ENCODE measurements around the gene CSNK1D.

Gene CSNK1D

DNA sequence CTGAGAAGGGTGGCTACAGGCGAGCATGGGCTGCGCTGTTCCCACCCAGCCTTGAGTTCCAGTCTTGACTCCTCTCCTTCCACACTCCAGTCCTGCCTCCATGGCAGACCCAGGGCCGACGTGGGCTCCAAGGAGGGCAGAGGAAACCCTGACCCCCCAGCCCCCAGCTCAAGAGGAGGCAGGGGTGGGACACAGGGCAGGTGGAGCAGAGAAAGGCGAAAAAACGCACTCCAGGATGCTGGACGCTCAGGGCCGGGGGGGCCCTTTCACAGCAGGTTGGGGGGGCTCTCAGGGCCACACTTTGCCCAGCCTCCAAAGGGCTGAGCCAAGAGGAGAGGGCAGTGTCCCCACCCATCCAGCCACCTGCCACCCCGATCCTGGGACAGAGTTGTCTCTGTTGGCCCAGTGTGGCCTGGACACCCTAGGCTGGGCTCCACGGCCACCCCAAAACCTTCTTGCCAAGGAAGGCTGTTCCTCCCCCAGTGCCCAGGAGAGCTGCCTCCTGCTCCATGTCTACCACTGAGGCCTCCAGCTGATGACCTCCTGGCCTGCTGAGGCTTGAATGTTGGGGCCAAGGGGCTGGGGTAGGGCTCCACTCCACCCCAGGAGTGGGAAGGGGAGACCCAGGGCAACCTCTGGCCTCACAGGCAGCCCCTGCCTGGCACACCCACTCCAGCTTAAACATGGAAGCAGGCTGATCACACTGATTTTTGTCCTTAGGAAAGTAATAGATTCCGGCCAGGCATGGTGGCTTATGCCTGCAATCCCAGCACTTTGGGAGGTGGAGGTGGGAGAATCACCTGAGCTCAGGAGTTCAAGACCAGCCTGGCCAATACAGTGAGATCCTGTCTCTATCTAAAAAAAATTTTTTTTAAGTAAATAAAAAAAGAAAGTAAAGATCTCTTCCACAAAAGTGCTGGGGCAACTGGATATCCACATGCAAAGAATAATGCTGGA, 53.5 kb downstream of the CSNK1D start:
- Histone ChIP-seq H3K9ac (ENCODE audit: low read length) (no peak overlapping the region), H3K27ac (ENCODE audit: low read depth, low read length) (no peak overlapping the region), H3K36me3 (ENCODE audit: control insufficient read depth, insufficient read depth, low read length) (no peaks in the 10 kb centered on the region), H3K27me3 (ENCODE audit: control insufficient read depth, insufficient read depth, low read length) (no peaks in the 10 kb centered on the region; the same call in 1 of the 2 replicates), H3K9me3 (ENCODE audit: control insufficient read depth, insufficient read depth, low read depth, low read length) (no peaks in the 10 kb centered on the region), H3K4me3 (ENCODE audit: low read depth, low read length) (no peak overlapping the region), H3K4me1 (ENCODE audit: control insufficient read depth, insufficient read depth, low read length) (peaks cover 7% of the 10 kb centered on the region; the same call in 1 of the 2 replicates)

DNA sequence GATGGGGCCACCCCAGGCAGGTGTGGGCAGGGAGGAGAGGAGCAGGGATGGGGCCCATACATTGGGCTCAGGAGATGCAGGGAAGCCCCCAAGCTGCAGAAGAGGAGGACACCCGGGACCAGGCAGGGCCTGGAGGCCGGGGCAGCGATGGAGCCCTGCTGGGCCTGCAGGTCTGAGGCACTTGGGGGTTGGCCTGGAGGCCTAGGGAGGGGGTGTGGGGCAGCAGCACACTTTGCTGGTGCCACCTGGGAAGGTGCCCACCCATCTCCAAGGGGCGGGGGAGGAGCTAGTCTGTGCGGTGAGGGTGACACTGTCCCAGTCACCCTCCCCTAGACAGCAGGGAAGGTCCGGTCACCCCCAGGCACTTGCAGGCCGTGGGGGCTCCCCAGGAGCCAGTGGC, 54.4 kb downstream of the CSNK1D start:
- Histone ChIP-seq H3K9me3 (ENCODE audit: control insufficient read depth, insufficient read depth, low read depth, low read length) (no peaks in the 10 kb centered on the region), H3K4me3 (ENCODE audit: low read depth, low read length) (no peak overlapping the region), H3K27ac (ENCODE audit: low read depth, low read length) (no peak overlapping the region), H3K36me3 (ENCODE audit: control insufficient read depth, insufficient read depth, low read length) (no peaks in the 10 kb centered on the region), H3K4me1 (ENCODE audit: control insufficient read depth, insufficient read depth, low read length) (peaks cover 7% of the 10 kb centered on the region; the same call in 1 of the 2 replicates), H3K27me3 (ENCODE audit: control insufficient read depth, insufficient read depth, low read length) (peaks cover 3% of the 10 kb centered on the region), H3K9ac (ENCODE audit: low read length) (no peak overlapping the region)

DNA sequence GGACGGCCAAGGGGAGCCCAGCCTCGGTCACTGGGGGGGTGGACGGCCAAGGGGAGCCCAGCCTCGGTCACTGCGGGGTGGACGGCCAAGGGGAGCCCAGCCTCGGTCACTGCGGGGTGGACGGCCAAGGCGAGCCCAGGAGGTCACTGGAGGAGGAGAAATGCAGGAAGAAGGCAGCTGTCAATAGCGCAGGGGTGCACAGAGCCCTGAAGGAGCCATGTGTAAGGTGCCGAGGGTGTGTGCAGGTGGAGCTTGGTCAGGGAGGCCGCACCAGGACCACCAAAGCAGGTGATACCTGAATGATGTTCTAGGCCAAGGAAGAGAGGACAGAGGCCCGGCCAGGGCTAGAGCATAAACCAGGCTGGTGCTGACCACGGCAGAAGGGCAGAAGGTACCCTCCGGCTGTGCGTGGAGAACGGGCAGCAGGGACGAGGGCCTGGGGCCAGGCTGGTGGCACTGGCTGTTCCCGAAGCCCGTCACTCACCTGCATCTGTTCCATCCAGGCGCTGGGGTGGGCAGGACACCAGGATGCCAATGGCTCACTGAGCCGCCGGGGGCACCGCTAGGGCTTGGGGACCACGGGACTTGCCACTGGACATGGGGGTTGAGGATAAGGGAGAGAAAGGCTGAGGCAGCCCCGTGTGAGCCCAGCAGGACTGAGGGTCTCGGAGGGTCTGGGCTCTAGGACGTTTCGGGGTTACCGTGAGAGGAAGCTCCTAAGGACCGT, 55.0 kb downstream of the CSNK1D start:
- peaks cover 7% of the 10 kb centered on the region for H3K27me3 ChIP-seq (ENCODE audit: control insufficient read depth, insufficient read depth, low read length)
- peaks cover 9% of the 10 kb centered on the region; the same call in 1 of the 2 replicates for H3K4me1 ChIP-seq (ENCODE audit: control insufficient read depth, insufficient read depth, low read length)
- no peak overlapping the region for H3K4me3 ChIP-seq (ENCODE audit: low read depth, low read length)
- no peaks in the 10 kb centered on the region for H3K36me3 ChIP-seq (ENCODE audit: control insufficient read depth, insufficient read depth, low read length)
- no peaks in the 10 kb centered on the region for H3K9me3 ChIP-seq (ENCODE audit: control insufficient read depth, insufficient read depth, low read depth, low read length)
- no peak overlapping the region for H3K9ac ChIP-seq (ENCODE audit: low read length)
- H3K27ac ChIP-seq (ENCODE audit: low read depth, low read length), result no peak overlapping the region

DNA sequence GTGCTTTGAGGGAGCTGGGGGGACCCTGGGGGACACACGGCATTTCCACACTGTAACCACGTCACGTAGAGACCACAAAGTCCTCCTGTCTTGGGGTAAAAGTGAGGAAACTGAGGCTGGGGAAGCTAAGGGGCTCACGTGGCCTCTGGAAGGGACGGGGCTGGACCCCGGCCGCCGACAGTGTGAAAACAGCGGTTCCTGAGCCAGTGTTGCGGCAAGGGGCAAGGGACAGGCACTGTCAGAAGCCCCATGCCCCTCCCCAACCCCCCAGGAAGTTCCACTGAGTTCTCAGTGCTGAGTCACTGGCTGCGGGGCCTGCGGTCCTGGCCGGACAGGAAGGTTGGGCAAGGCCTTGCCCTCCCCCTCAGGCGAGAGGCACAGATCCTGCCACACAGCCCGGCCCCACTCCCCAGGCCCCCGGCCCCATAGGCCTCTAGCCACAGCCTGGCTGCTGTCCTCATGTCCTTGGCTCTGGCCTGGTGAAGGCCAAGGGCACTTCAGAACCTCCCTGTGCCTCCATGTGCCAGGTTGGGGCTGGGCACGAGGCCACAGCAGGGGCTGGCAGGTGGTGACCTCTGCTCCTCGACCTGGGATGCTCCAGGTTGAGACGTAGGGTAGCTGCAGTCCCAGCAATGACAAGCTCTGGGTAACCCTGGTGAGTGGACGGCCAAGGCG, 55.8 kb downstream of the CSNK1D start:
- H3K27ac ChIP-seq (ENCODE audit: low read depth, low read length), result no peak overlapping the region
- H3K9ac ChIP-seq (ENCODE audit: low read length), result peak overlapping the region; percentile 42
- peaks cover 11% of the 10 kb centered on the region for H3K27me3 ChIP-seq (ENCODE audit: control insufficient read depth, insufficient read depth, low read length)
- H3K4me3 ChIP-seq (ENCODE audit: low read depth, low read length), result no peak overlapping the region
- H3K9me3 ChIP-seq (ENCODE audit: control insufficient read depth, insufficient read depth, low read depth, low read length), result no peaks in the 10 kb centered on the region
- H3K36me3 ChIP-seq (ENCODE audit: control insufficient read depth, insufficient read depth, low read length), result no peaks in the 10 kb centered on the region
- peaks cover 10% of the 10 kb centered on the region; the same call in 1 of the 2 replicates for H3K4me1 ChIP-seq (ENCODE audit: control insufficient read depth, insufficient read depth, low read length)

DNA sequence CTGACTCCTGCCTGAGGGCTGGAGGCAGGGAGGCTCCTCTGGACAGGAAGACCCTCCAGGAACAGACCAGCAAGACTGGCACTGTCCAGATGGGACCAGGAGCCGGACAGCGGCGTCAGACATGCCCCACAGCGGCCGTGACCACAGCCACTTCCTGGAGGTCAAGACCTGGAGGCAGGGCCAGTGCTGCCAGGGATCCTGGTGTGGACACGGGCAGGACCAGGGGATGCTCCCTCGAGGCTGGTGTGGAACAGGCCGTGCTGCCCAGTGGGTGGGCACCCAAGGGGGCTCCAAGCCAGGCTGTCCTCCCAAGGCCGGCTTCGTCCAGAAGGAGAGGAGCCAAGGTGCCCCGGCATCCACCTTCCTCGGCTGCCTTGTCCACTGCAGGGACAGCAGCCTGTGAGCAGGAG, 56.4 kb downstream of the CSNK1D start:
- peak overlapping the region; percentile 42 for H3K9ac ChIP-seq (ENCODE audit: low read length)
- H3K9me3 ChIP-seq (ENCODE audit: control insufficient read depth, insufficient read depth, low read depth, low read length), result no peaks in the 10 kb centered on the region
- H3K27me3 ChIP-seq (ENCODE audit: control insufficient read depth, insufficient read depth, low read length), result peaks cover 11% of the 10 kb centered on the region
- no peak overlapping the region for H3K4me3 ChIP-seq (ENCODE audit: low read depth, low read length)
- H3K4me1 ChIP-seq (ENCODE audit: control insufficient read depth, insufficient read depth, low read length), result peaks cover 10% of the 10 kb centered on the region; the same call in 1 of the 2 replicates
- no peak overlapping the region for H3K27ac ChIP-seq (ENCODE audit: low read depth, low read length)
- H3K36me3 ChIP-seq (ENCODE audit: control insufficient read depth, insufficient read depth, low read length), result no peaks in the 10 kb centered on the region

DNA sequence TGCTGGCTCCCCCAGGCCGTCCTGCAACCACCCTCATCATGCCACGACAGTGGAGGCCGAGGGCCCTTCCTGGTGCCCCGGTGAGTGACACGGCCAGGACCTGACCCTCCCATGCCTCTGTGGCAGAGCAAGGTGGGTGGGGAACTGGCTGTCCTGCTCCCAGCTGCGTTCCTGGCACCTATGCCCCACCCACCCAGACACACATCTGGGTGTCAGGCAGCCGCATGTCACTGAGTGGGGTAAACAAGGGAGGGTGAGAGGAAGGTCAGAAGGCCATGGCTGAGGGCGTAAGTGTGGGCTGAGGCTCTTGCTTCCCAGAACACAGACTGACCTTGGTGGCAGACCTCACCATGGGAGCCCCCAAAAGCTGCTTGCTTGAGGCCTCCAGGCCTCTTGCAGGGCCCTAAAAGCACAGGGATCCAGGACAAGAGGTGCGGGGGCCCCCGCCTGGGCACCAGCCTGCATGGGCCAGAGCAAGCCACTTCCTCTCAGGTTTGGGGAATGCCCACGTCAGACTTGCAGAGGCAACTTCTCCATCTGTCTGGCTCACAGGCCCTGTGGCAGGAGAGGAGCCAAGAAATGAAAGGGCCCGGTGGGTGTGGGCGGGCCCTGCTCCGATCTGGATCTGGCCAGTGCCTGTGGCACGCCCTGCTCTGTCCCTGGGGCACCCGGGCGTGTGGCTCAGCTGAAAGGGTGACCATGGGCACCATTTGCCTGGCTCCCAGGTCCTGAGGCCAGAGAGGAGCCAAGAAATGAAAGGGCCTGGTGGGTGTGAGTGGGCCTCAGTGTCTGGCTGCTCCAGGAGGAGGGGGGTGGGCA, 57.0 kb downstream of the CSNK1D start:
- Histone ChIP-seq H3K4me1 (ENCODE audit: control insufficient read depth, insufficient read depth, low read length) (peaks cover 10% of the 10 kb centered on the region; the same call in 1 of the 2 replicates), H3K36me3 (ENCODE audit: control insufficient read depth, insufficient read depth, low read length) (no peaks in the 10 kb centered on the region), H3K9me3 (ENCODE audit: control insufficient read depth, insufficient read depth, low read depth, low read length) (no peaks in the 10 kb centered on the region), H3K4me3 (ENCODE audit: low read depth, low read length) (no peak overlapping the region), H3K9ac (ENCODE audit: low read length) (peak overlapping the region; percentile 42), H3K27ac (ENCODE audit: low read depth, low read length) (no peak overlapping the region), H3K27me3 (ENCODE audit: control insufficient read depth, insufficient read depth, low read length) (peaks cover 11% of the 10 kb centered on the region)

DNA sequence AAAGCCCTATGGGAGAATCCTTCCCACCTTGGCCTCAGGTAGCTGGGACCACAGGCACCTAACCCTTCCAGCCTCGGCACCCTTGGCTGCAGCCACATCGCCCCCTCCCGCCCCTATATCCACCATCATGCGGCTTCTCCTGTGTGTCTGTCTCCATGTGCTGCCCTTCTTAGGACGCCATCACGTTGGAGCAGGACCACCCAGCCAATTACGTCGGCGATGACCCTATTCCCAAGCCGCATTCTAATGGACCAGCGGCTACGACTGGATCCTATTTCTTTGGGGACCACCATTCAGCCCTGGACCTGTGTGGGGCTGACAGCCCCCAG, 57.6 kb downstream of the CSNK1D start:
- H3K4me3 ChIP-seq (ENCODE audit: low read depth, low read length), result no peak overlapping the region
- H3K4me1 ChIP-seq (ENCODE audit: control insufficient read depth, insufficient read depth, low read length), result peaks cover 10% of the 10 kb centered on the region; the same call in 1 of the 2 replicates
- no peaks in the 10 kb centered on the region for H3K36me3 ChIP-seq (ENCODE audit: control insufficient read depth, insufficient read depth, low read length)
- H3K9me3 ChIP-seq (ENCODE audit: control insufficient read depth, insufficient read depth, low read depth, low read length), result no peaks in the 10 kb centered on the region
- no peak overlapping the region for H3K27ac ChIP-seq (ENCODE audit: low read depth, low read length)
- no peak overlapping the region for H3K9ac ChIP-seq (ENCODE audit: low read length)
- H3K27me3 ChIP-seq (ENCODE audit: control insufficient read depth, insufficient read depth, low read length), result peaks cover 11% of the 10 kb centered on the region

DNA sequence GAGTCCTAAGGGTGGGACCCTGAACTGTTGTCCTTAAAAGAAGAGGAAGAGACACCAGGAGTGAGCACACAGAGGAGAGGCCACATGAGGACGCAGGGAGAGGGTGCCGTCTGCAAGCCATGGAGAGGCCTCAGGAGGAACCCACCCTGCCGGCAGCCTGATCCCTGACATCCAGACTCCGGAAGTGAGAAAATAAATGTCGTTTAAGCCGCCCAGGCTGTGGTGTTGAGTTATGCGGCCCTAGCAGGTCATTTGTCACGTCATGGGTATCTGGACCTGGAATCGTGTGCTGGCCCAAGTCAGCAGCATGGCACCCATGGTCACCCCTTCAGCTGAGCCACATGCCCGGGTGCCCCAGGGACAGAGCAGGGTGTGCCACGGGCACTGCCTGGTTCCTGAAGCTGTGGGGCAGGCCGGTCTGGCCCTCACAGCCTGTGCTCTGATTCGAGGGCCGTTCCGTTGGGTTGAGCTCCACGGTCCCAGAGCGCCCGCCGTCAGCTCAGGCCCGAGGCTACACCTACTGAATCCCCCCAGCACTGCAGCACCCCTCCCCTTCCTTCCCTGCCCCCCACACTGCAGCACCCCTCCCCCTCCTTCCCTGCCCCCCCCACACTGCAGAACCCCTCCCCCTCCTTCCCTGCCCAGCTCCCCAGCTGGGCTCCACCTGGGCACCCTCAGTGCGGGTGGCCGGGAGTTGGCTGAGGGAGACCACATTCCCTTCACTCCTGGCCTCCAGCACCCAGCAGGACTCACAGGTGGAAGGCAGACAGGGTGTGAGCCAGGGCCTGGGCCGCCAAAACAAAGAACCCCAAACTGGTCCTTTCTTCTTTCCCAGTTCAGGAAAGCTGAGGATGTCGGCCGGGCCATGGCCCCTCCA, 58.2 kb downstream of the CSNK1D start:
- Histone ChIP-seq H3K27ac (ENCODE audit: low read depth, low read length) (no peak overlapping the region), H3K36me3 (ENCODE audit: control insufficient read depth, insufficient read depth, low read length) (no peaks in the 10 kb centered on the region), H3K9ac (ENCODE audit: low read length) (no peak overlapping the region), H3K9me3 (ENCODE audit: control insufficient read depth, insufficient read depth, low read depth, low read length) (no peaks in the 10 kb centered on the region), H3K4me1 (ENCODE audit: control insufficient read depth, insufficient read depth, low read length) (peaks cover 10% of the 10 kb centered on the region; the same call in 1 of the 2 replicates), H3K4me3 (ENCODE audit: low read depth, low read length) (no peak overlapping the region), H3K27me3 (ENCODE audit: control insufficient read depth, insufficient read depth, low read length) (peaks cover 11% of the 10 kb centered on the region)

DNA sequence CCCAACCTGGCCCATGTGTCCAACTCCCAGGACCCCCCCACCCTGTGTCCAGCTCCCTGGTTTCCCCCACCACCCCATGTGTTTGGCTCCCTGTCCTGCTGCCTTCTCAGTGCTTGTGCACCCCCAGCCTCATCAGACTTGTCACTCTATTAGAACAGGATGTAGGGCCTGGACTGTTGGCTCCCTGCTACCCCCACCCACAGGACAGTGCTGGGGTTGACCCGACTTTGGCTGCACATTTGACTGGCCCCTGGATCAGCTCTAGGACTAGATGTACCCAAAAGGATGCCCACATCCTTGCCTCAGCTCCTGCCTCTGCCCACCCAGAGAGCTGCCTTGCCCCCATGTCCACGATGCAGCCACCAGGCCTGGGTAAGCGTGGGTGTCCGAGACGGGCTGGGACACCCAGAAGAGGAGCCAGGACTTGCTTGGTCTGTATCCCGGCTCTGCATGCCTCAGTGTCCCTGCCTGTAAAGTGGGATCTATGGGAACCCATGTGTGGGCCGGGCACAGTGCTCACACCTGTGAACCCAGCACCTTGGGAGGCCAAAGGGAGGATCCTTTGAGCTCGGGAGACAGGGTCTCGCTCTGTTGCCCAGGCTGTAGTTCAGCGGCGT, 59.4 kb downstream of the CSNK1D start:
- H3K4me3 ChIP-seq (ENCODE audit: low read depth, low read length), result no peak overlapping the region
- peaks cover 10% of the 10 kb centered on the region; the same call in 1 of the 2 replicates for H3K4me1 ChIP-seq (ENCODE audit: control insufficient read depth, insufficient read depth, low read length)
- H3K9ac ChIP-seq (ENCODE audit: low read length), result no peak overlapping the region
- no peaks in the 10 kb centered on the region for H3K9me3 ChIP-seq (ENCODE audit: control insufficient read depth, insufficient read depth, low read depth, low read length)
- no peak overlapping the region for H3K27ac ChIP-seq (ENCODE audit: low read depth, low read length)
- H3K36me3 ChIP-seq (ENCODE audit: control insufficient read depth, insufficient read depth, low read length), result no peaks in the 10 kb centered on the region
- peaks cover 11% of the 10 kb centered on the region for H3K27me3 ChIP-seq (ENCODE audit: control insufficient read depth, insufficient read depth, low read length)
